WTC11 (cell line): ENCODE measurements around the gene ITGA5. TPM values are rescaled to one million over a fixed set of nuclear protein-coding genes. Genes with fewer than 3 reads are reported as not detected.
A peak's percentile ranks its signal among the peaks of the same experiment; 100 is the strongest.

ENCODE experiments used
- ATAC-seq: fragments of 200-7000 bp; cut with Tn5 transposase; 2 replicates; pipeline ENCODE4 v1.10.0; 2021; ENCODE audit warnings: mild to moderate bottlenecking, moderate library complexity
- CTCF ChIA-PET: fragments of 300-600 bp; sonication (Branson Sonifier 250); formaldehyde crosslinking; loops from one replicate; lab custom pipeline; 2021; ENCODE audit warnings: antibody characterized with exemption; lab: Charles Lee
- POLR2A ChIA-PET: fragments of 350-600 bp; sonication (Branson Sonifier 250); formaldehyde crosslinking; loops from one replicate; lab custom pipeline; 2021; ENCODE audit warnings: antibody characterized with exemption; lab: Charles Lee
- DNase-seq: peaks from one replicate; pipeline ENCODE4 v3.0.0; 2021; ENCODE audit warnings: low spot score
- H3K27ac Mint-ChIP-seq: 2 replicates; pipeline ENCODE4 v1.8.0; 2021; ENCODE audit warnings: mixed read lengths
- H3K27me3 Mint-ChIP-seq: 2 replicates; pipeline ENCODE4 v1.8.0; 2021; ENCODE audit warnings: low read depth, mild to moderate bottlenecking, moderate library complexity, mixed read lengths
- H3K36me3 Mint-ChIP-seq: 2 replicates; pipeline ENCODE4 v1.8.0; 2021; ENCODE audit warnings: mixed read lengths
- H3K4me1 Mint-ChIP-seq: 2 replicates; pipeline ENCODE4 v1.8.0; 2022; ENCODE audit warnings: mixed read lengths
- H3K4me3 Mint-ChIP-seq: 2 replicates; pipeline ENCODE4 v1.8.0; 2021; ENCODE audit warnings: mild to moderate bottlenecking, moderate library complexity, mixed read lengths
- H3K9me3 Mint-ChIP-seq: 2 replicates; pipeline ENCODE4 v1.8.0; 2021; ENCODE audit warnings: mixed read lengths
- CBFB ChIP-seq: sonication (generic); formaldehyde crosslinking; IDR thresholded peaks from 2 replicates; pipeline ENCODE4 v1.8.1; 2022; ENCODE audit warnings: mild to moderate bottlenecking, low read depth, missing genetic modification reagents
- ERG ChIP-seq: fragments of 250-450 bp; sonication (Bioruptor Pico); IDR thresholded peaks from 2 replicates; pipeline ENCODE4 v1.8.0; 2021; ENCODE audit warnings: mild to moderate bottlenecking
- FOXP1 ChIP-seq: sonication (generic); formaldehyde crosslinking; IDR thresholded peaks from 2 replicates; pipeline ENCODE4 v1.8.0; 2022; ENCODE audit warnings: missing genetic modification reagents, mild to moderate bottlenecking, moderate library complexity, borderline replicate concordance
- GABPB1 ChIP-seq: sonication (generic); formaldehyde crosslinking; IDR thresholded peaks from 2 replicates; pipeline ENCODE4 v1.8.1; 2023; ENCODE audit warnings: mild to moderate bottlenecking, missing genetic modification reagents
- GRHL2 ChIP-seq: fragments of 250-450 bp; sonication (Bioruptor Pico); IDR thresholded peaks from 2 replicates; pipeline ENCODE4 v1.8.0; 2022; ENCODE audit warnings: mild to moderate bottlenecking, moderate library complexity; ENCODE audit not compliant: insufficient replicate concordance, severe bottlenecking
- GTF2I ChIP-seq: fragments of 250-450 bp; sonication (Bioruptor Pico); conservative IDR thresholded peaks from 2 replicates; pipeline ENCODE4 v1.4.0; 2021; ENCODE audit warnings: mild to moderate bottlenecking
- HMGXB4 ChIP-seq: sonication (generic); formaldehyde crosslinking; IDR thresholded peaks from 2 replicates; pipeline ENCODE4 v1.8.1; 2023; ENCODE audit warnings: mild to moderate bottlenecking, moderate library complexity, missing genetic modification reagents
- IRF1 ChIP-seq: sonication (generic); formaldehyde crosslinking; IDR thresholded peaks from 2 replicates; pipeline ENCODE4 v1.8.0; 2023; ENCODE audit warnings: missing genetic modification reagents
- JAZF1 ChIP-seq: fragments of 250-450 bp; sonication (Bioruptor Pico); IDR thresholded peaks from 2 replicates; pipeline ENCODE4 v1.9.0; 2021; ENCODE audit warnings: moderate library complexity, mild to moderate bottlenecking, inconsistent platforms
- MLX ChIP-seq: sonication (generic); formaldehyde crosslinking; IDR thresholded peaks from 2 replicates; pipeline ENCODE4 v1.8.1; 2023; ENCODE audit warnings: mild to moderate bottlenecking, missing genetic modification reagents, moderate library complexity
- NFATC4 ChIP-seq: fragments of 250-450 bp; sonication (Bioruptor Pico); IDR thresholded peaks from 2 replicates; pipeline ENCODE4 v1.9.0; 2021; ENCODE audit warnings: mild to moderate bottlenecking
- NFYB ChIP-seq: sonication (generic); formaldehyde crosslinking; conservative IDR thresholded peaks from 2 replicates; pipeline ENCODE4 v1.8.0; 2022; ENCODE audit warnings: low read depth, missing genetic modification reagents
- NR3C1 ChIP-seq: sonication (generic); formaldehyde crosslinking; conservative IDR thresholded peaks from 2 replicates; pipeline ENCODE4 v1.8.1; 2023; ENCODE audit warnings: low read depth, mild to moderate bottlenecking, missing genetic modification reagents
- OVOL2 ChIP-seq: fragments of 250-450 bp; sonication (Bioruptor Pico); IDR thresholded peaks from 2 replicates; pipeline ENCODE4 v1.9.0; 2021; ENCODE audit warnings: mild to moderate bottlenecking, borderline replicate concordance
- SMAD3 ChIP-seq: sonication (generic); formaldehyde crosslinking; IDR thresholded peaks from 2 replicates; pipeline ENCODE4 v1.8.0; 2022; ENCODE audit warnings: missing genetic modification reagents, mild to moderate bottlenecking, borderline replicate concordance
- SOX15 ChIP-seq: fragments of 250-450 bp; sonication (Bioruptor Pico); IDR thresholded peaks from 2 replicates; pipeline ENCODE4 v1.9.0; 2021; ENCODE audit warnings: mild to moderate bottlenecking
- USF1 ChIP-seq: sonication (generic); formaldehyde crosslinking; IDR thresholded peaks from 2 replicates; pipeline ENCODE4 v1.8.0; 2022; ENCODE audit warnings: mild to moderate bottlenecking, missing genetic modification reagents
- ZBTB21 ChIP-seq: sonication (generic); formaldehyde crosslinking; IDR thresholded peaks from 2 replicates; pipeline ENCODE4 v1.8.1; 2023; ENCODE audit warnings: mild to moderate bottlenecking, missing genetic modification reagents, borderline replicate concordance
- ZNF121 ChIP-seq: sonication (generic); formaldehyde crosslinking; IDR thresholded peaks from 2 replicates; pipeline ENCODE4 v1.8.0; 2023; ENCODE audit warnings: missing genetic modification reagents
- ZNF317 ChIP-seq: sonication (generic); formaldehyde crosslinking; IDR thresholded peaks from 2 replicates; pipeline ENCODE4 v1.8.1; 2023; ENCODE audit warnings: low read depth, mild to moderate bottlenecking, moderate library complexity, missing genetic modification reagents, borderline replicate concordance
- ZNF396 ChIP-seq: fragments of 250-450 bp; sonication (Bioruptor Pico); IDR thresholded peaks from 2 replicates; pipeline ENCODE4 v1.8.0; 2021; ENCODE audit warnings: mild to moderate bottlenecking, moderate library complexity, borderline replicate concordance
- ZNF416 ChIP-seq: fragments of 250-450 bp; sonication (Bioruptor Pico); IDR thresholded peaks from 2 replicates; pipeline ENCODE4 v1.9.0; 2021; ENCODE audit warnings: mild to moderate bottlenecking, inconsistent platforms
- total RNA-seq: library from RNA; stranded (reverse); gene quantifications from 3 replicates; pipeline ENCODE4 v1.2.3, GENCODE V29; 2021
- TF ChIP-seq, protein P1 (sequence below): sonication (generic); formaldehyde crosslinking; conservative IDR thresholded peaks from 2 replicates; pipeline ENCODE4 v1.8.1; 2022; ENCODE audit warnings: mild to moderate bottlenecking, missing genetic modification reagents
- TF ChIP-seq, protein P2 (sequence below): fragments of 200-600 bp; IDR thresholded peaks from 2 replicates; pipeline ENCODE4 v1.8.0; 2022; ENCODE audit warnings: antibody characterized with exemption
- TF ChIP-seq, protein P3 (sequence below): sonication (generic); formaldehyde crosslinking; IDR thresholded peaks from 2 replicates; pipeline ENCODE4 v1.8.1; 2022; ENCODE audit warnings: missing genetic modification reagents, borderline replicate concordance

Gene ITGA5
- total RNA-seq, 1 experiment from 2014 or later: 21.9 TPM

- POLR2A ChIA-PET: no interaction called here
- ATAC-seq: no peak
- Mint-ChIP-seq H3K4me3 (no peak overlapping the region), H3K36me3 (peaks cover 21% of the 10 kb centered on the region), H3K27me3 (peaks cover 19% of the 10 kb centered on the region), H3K9me3 (no peaks in the 10 kb centered on the region), H3K27ac (no peak overlapping the region), H3K4me1 (peaks cover 27% of the 10 kb centered on the region)
- DNase-seq: no peak
- CTCF ChIA-PET: interaction anchor here (1.2 to 11.3 kb wide), 3 partner anchors 16 to 47 kb away, joined by 3 to 361 read pairs (median 65); no protein-coding TSS in a partner anchor
- no peak for TF ChIP-seq ZNF416 (CRISPR knock-in tag)
- no peak for TF ChIP-seq NFYB
- TF ChIP-seq FOXP1 (CRISPR knock-in tag): no peak
- no peak for TF ChIP-seq NR3C1 (CRISPR knock-in tag)
- TF ChIP-seq USF1 (CRISPR knock-in tag): no peak
- TF ChIP-seq ERG (CRISPR knock-in tag): no peak
- TF ChIP-seq HMGXB4 (CRISPR knock-in tag): no peak
- no peak for TF ChIP-seq ZBTB21 (CRISPR knock-in tag)
- TF ChIP-seq, protein P1, sequence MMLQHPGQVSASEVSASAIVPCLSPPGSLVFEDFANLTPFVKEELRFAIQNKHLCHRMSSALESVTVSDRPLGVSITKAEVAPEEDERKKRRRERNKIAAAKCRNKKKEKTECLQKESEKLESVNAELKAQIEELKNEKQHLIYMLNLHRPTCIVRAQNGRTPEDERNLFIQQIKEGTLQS (CRISPR knock-in tag): no peak
- no peak for TF ChIP-seq OVOL2 (CRISPR knock-in tag)
- no peak for TF ChIP-seq ZNF396
- TF ChIP-seq SMAD3 (CRISPR knock-in tag): no peak
- no peak for TF ChIP-seq JAZF1 (CRISPR knock-in tag)
- no peak for TF ChIP-seq ZNF317
- TF ChIP-seq SOX15 (CRISPR knock-in tag): no peak
- TF ChIP-seq GRHL2 (CRISPR knock-in tag): no peak
Measured at GRCh38 chr12:54394986-54395385, 24.1 kb downstream of the ITGA5 start.

GRCh38 chr12:54394281-54394719 lies 24.8 kb downstream of the ITGA5 start:
- peaks cover 19% of the 10 kb centered on the region for H3K27me3 Mint-ChIP-seq
- H3K9me3 Mint-ChIP-seq: no peaks in the 10 kb centered on the region
- H3K36me3 Mint-ChIP-seq: peaks cover 21% of the 10 kb centered on the region
- no peak overlapping the region for H3K27ac Mint-ChIP-seq
- ATAC-seq: peak; percentile 26
- H3K4me3 Mint-ChIP-seq: no peak overlapping the region
- POLR2A ChIA-PET: no interaction called here
- CTCF ChIA-PET: interaction anchor here (0.8 to 4.3 kb wide), 16 partner anchors 8 to 185 kb away, joined by 3 to 50 read pairs (median 4); partner anchors contain the start of gene NCKAP1L
- H3K4me1 Mint-ChIP-seq: peaks cover 34% of the 10 kb centered on the region
- DNase-seq: peak; percentile 80
- TF ChIP-seq SOX15 (CRISPR knock-in tag) (no peak), CBFB (no peak), GTF2I (CRISPR knock-in tag) (0 out of 2 replicates have a peak, but pooled peaks have one; percentile 10), IRF1 (CRISPR knock-in tag) (no peak), MLX (no peak), GABPB1 (CRISPR knock-in tag) (no peak), ERG (CRISPR knock-in tag) (no peak), SMAD3 (CRISPR knock-in tag) (no peak), ZNF121 (CRISPR knock-in tag) (no peak), NFATC4 (CRISPR knock-in tag) (no peak)
- TF ChIP-seq, protein P2, sequence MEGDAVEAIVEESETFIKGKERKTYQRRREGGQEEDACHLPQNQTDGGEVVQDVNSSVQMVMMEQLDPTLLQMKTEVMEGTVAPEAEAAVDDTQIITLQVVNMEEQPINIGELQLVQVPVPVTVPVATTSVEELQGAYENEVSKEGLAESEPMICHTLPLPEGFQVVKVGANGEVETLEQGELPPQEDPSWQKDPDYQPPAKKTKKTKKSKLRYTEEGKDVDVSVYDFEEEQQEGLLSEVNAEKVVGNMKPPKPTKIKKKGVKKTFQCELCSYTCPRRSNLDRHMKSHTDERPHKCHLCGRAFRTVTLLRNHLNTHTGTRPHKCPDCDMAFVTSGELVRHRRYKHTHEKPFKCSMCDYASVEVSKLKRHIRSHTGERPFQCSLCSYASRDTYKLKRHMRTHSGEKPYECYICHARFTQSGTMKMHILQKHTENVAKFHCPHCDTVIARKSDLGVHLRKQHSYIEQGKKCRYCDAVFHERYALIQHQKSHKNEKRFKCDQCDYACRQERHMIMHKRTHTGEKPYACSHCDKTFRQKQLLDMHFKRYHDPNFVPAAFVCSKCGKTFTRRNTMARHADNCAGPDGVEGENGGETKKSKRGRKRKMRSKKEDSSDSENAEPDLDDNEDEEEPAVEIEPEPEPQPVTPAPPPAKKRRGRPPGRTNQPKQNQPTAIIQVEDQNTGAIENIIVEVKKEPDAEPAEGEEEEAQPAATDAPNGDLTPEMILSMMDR: peak; percentile 59
- TF ChIP-seq, protein P3, sequence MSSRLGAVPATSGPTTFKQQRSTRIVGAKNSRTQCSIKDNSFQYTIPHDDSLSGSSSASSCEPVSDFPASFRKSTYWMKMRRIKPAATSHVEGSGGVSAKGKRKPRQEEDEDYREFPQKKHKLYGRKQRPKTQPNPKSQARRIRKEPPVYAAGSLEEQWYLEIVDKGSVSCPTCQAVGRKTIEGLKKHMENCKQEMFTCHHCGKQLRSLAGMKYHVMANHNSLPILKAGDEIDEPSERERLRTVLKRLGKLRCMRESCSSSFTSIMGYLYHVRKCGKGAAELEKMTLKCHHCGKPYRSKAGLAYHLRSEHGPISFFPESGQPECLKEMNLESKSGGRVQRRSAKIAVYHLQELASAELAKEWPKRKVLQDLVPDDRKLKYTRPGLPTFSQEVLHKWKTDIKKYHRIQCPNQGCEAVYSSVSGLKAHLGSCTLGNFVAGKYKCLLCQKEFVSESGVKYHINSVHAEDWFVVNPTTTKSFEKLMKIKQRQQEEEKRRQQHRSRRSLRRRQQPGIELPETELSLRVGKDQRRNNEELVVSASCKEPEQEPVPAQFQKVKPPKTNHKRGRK (CRISPR knock-in tag): no peak
